Measurements from ENCODE around the gene MED16. TPM values are rescaled to one million over a fixed set of nuclear protein-coding genes. Genes with fewer than 3 reads are reported as not detected.
A peak's percentile ranks its signal among the peaks of the same experiment; 100 is the strongest.

Gene MED16
- total RNA-seq, 1 experiment from 2014 or later, result 25.9 TPM

DNA sequence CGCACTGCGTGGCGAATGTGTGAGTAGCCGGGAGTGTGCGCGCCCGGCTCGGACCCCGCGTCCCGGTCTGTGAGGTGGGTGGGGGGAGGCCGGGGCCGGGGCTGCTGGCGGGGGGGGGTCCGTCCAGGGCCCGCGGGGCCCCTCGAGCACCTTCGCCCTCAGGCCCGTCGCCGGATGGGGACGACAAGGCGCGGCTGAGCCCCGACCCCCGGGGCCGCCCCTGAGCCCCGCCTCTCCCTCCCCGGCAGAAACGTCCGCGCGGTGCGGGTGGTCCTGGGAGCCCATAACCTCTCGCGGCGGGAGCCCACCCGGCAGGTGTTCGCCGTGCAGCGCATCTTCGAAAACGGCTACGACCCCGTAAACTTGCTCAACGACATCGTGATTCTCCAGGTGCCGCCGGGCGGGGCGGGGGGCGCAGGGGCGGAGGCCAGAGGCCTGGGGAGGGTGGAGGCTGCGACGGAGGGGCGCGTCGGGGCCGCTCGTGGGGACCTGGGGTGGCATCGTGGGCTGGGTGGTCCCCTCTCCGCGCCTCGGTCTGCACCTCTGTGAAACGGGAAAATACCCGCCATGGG is 39.9 kb downstream of the MED16 start:
- no peaks in the 10 kb centered on the region for H3K36me3 ChIP-seq (ENCODE audit: low read depth, low read length)
- no peaks in the 10 kb centered on the region for H3K9me3 ChIP-seq (ENCODE audit: low read length)
- POLR2A ChIA-PET (ENCODE audit: unreplicated experiment), result no interaction called here

DNA sequence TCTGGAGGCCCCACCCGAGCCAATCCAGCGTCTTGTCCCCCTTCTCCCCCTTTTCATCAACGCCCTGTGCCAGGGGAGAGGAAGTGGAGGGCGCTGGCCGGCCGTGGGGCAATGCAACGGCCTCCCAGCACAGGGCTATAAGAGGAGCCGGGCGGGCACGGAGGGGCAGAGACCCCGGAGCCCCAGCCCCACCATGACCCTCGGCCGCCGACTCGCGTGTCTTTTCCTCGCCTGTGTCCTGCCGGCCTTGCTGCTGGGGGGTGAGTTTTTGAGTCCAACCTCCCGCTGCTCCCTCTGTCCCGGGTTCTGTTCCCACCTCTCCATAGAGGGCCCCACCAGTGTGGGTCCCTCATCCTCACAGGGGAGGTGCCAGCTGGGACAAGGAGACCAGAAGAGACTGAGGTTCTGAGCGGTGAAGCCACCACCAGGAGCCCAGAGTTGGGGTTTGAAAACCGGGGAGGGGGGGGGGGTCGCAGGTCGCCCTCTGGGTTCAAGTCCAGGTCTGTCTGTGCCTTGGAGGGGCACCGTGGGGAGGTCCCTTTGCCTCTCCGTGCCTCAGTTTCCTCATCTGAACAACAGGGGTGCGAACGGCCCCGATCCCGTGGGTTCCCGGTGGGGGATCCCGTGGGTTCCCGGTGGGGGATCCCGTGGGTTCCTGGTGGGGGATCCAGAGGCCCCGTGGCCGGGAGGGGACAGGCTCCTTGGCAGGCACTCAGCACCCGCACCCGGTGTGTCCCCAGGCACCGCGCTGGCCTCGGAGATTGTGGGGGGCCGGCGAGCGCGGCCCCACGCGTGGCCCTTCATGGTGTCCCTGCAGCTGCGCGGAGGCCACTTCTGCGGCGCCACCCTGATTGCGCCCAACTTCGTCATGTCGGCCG is 40.6 kb downstream of the MED16 start, which contains the start of gene ELANE:
Gene ELANE (plus strand): TSS at position 168 of the 878 bp plus-strand sequence. CDS start 26 bp downstream, at position 194.
- H3F3A ChIP-seq (ENCODE audit: low read length, unreplicated experiment), result no peaks in the 10 kb centered on the region
- H3K9ac ChIP-seq (ENCODE audit: low read length), result no peak within 1 kb of the TSS
- H3K9me2 ChIP-seq (replicated peaks; ENCODE audit: low read length), result no peaks in the 10 kb centered on the region
- no peaks in the 10 kb centered on the region for H3K9me3 ChIP-seq (ENCODE audit: low read length)
- intact Hi-C loops (cut with micrococcal nuclease), result no loop called here
- H4K20me1 ChIP-seq (ENCODE audit: low read length), result no peaks in the 10 kb centered on the region
- H3K4me2 ChIP-seq (ENCODE audit: low read length), result no peak within 1 kb of the TSS
- no peak within 1 kb of the TSS for H2AFZ ChIP-seq (ENCODE audit: low read length)
- BruUV-seq (replicated peaks), result no TSS peak
- ChIA-PET CTCF (no interaction called here), POLR2A (ENCODE audit: unreplicated experiment) (no interaction called here)
- TF ChIP-seq, protein P1, sequence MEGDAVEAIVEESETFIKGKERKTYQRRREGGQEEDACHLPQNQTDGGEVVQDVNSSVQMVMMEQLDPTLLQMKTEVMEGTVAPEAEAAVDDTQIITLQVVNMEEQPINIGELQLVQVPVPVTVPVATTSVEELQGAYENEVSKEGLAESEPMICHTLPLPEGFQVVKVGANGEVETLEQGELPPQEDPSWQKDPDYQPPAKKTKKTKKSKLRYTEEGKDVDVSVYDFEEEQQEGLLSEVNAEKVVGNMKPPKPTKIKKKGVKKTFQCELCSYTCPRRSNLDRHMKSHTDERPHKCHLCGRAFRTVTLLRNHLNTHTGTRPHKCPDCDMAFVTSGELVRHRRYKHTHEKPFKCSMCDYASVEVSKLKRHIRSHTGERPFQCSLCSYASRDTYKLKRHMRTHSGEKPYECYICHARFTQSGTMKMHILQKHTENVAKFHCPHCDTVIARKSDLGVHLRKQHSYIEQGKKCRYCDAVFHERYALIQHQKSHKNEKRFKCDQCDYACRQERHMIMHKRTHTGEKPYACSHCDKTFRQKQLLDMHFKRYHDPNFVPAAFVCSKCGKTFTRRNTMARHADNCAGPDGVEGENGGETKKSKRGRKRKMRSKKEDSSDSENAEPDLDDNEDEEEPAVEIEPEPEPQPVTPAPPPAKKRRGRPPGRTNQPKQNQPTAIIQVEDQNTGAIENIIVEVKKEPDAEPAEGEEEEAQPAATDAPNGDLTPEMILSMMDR (conservative IDR thresholded peaks at IDR 0.05; ENCODE audit: low read depth, low read length), result no peak
- no peak for TF ChIP-seq EZH2 (IDR thresholded peaks at IDR 0.05; ENCODE audit: low read length, unreplicated experiment)
- TF ChIP-seq EZH2phosphoT487 (IDR thresholded peaks at IDR 0.05; ENCODE audit: borderline replicate concordance, low read length), result no peak
- no peak within 1 kb of the TSS for H3K27ac ChIP-seq (ENCODE audit: low read length)
- ATAC-seq, result no peak
- no peaks in the 10 kb centered on the region for H3K4me1 ChIP-seq (ENCODE audit: insufficient read depth, low read length)
- no peaks in the 10 kb centered on the region for H3K79me2 ChIP-seq (ENCODE audit: low read length)
- no peaks in the 10 kb centered on the region for H3K36me3 ChIP-seq (ENCODE audit: low read depth, low read length)
- DNase-seq, result no peak
- H3K27me3 ChIP-seq (ENCODE audit: low read length), result peaks cover 11% of the 10 kb centered on the region
- H3K4me3 ChIP-seq (ENCODE audit: low read length), result no peak within 1 kb of the TSS

More for the DNA sequence above, 39.9 kb downstream of the MED16 start:
- Histone ChIP-seq H3K4me2 (ENCODE audit: low read length) (no peak overlapping the region), H3F3A (ENCODE audit: low read length, unreplicated experiment) (no peaks in the 10 kb centered on the region), H3K27ac (ENCODE audit: low read length) (no peak overlapping the region), H2AFZ (ENCODE audit: low read length) (no peak overlapping the region), H3K9me2 (replicated peaks; ENCODE audit: low read length) (no peaks in the 10 kb centered on the region), H3K79me2 (ENCODE audit: low read length) (no peaks in the 10 kb centered on the region), H3K4me3 (ENCODE audit: low read length) (no peak overlapping the region), H3K27me3 (ENCODE audit: low read length) (peaks cover 4% of the 10 kb centered on the region), H4K20me1 (ENCODE audit: low read length) (no peaks in the 10 kb centered on the region), H3K4me1 (ENCODE audit: insufficient read depth, low read length) (no peaks in the 10 kb centered on the region), H3K9ac (ENCODE audit: low read length) (no peak overlapping the region)
- no peak for DNase-seq
- BruUV-seq (replicated peaks), result no TSS peak
- intact Hi-C loops (cut with micrococcal nuclease), result no loop called here
- TF ChIP-seq EZH2phosphoT487 (IDR thresholded peaks at IDR 0.05; ENCODE audit: borderline replicate concordance, low read length) (no peak), EZH2 (IDR thresholded peaks at IDR 0.05; ENCODE audit: low read length, unreplicated experiment) (no peak)
- TF ChIP-seq, protein P1 (conservative IDR thresholded peaks at IDR 0.05; ENCODE audit: low read depth, low read length), result no peak
- CTCF ChIA-PET, result no interaction called here
- no peak for ATAC-seq

DNA sequence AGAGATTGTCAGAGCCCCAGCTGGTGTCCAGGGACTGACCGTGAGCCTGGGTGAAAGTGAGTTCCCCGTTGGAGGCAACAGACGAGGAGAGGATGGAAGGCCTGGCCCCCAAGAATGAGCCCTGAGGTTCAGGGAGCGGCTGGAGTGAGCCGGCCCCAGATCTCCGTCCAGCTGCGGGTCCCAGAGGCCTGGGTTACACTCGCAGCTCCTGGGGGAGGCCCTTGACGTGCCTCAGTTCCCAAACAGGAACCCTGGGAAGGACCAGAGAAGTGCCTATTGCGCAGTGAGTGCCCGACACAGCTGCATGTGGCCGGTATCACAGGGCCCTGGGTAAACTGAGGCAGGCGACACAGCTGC is 42.0 kb downstream of the MED16 start:
- no peak for TF ChIP-seq EZH2 (IDR thresholded peaks at IDR 0.05; ENCODE audit: low read length, unreplicated experiment)
- TF ChIP-seq, protein P1 (conservative IDR thresholded peaks at IDR 0.05; ENCODE audit: low read depth, low read length), result no peak
- TF ChIP-seq EZH2phosphoT487 (IDR thresholded peaks at IDR 0.05; ENCODE audit: borderline replicate concordance, low read length), result no peak
- POLR2A ChIA-PET (ENCODE audit: unreplicated experiment), result no interaction called here
- CTCF ChIA-PET, result no interaction called here
- Histone ChIP-seq H3K27ac (ENCODE audit: low read length) (no peak overlapping the region), H3K36me3 (ENCODE audit: low read depth, low read length) (no peaks in the 10 kb centered on the region), H4K20me1 (ENCODE audit: low read length) (no peaks in the 10 kb centered on the region), H3F3A (ENCODE audit: low read length, unreplicated experiment) (no peaks in the 10 kb centered on the region), H3K9ac (ENCODE audit: low read length) (no peak overlapping the region), H3K9me2 (replicated peaks; ENCODE audit: low read length) (no peaks in the 10 kb centered on the region), H3K79me2 (ENCODE audit: low read length) (no peaks in the 10 kb centered on the region), H3K4me2 (ENCODE audit: low read length) (peak overlapping the region; percentile 65), H3K4me3 (ENCODE audit: low read length) (peak overlapping the region; percentile 26; the same call in 1 of the 2 replicates), H3K27me3 (ENCODE audit: low read length) (peaks cover 14% of the 10 kb centered on the region), H2AFZ (ENCODE audit: low read length) (peak overlapping the region; percentile 89), H3K9me3 (ENCODE audit: low read length) (no peaks in the 10 kb centered on the region), H3K4me1 (ENCODE audit: insufficient read depth, low read length) (no peaks in the 10 kb centered on the region)
- no TSS peak for BruUV-seq (replicated peaks)
- intact Hi-C loops (cut with micrococcal nuclease), result no loop called here
- ATAC-seq (no peak; the same call in 1 of the 2 replicates), DNase-seq (no peak)
